Measurements from ENCODE around the gene STARD3. TPM values are rescaled to one million over a fixed set of nuclear protein-coding genes. Genes with fewer than 3 reads are reported as not detected.

STARD3 gene
- total RNA-seq, 1 experiment from 2014 or later = 55.5 TPM

DNA sequence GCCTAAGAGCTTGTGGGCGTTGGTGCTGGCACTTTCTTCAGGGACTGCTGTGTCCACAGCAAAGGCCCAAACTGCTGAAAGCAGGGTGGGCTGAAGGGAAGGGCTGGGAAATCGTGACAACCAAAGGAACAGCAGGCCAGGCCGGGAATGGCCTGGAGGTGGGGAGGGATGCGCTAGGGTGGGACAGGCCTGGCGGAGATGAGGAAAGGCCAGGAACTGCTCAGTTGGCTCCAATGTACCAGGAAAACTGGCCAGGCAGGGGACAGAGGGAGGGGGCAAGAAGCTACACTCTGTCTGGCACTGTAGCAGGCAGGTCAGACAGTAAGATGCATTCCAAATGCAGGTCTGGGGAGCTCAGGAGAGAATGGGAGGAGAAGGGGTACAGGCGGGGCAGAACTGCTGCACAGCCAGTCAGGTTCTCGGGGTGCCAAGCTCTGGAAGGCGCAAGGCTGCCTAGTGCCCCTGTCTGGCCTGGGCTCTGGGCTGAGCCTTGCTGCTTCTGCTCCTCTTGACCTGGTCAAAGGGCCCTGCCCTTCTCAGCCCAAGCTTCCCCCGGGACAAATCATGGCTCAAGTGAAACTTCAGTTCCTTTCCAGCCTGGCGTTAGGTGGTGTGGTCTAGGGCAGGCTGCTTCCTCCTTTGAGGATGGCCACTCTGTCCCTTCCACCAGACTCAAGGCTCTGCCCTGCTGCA is 38.6 kb downstream of the STARD3 start:
- peaks cover 11% of the 10 kb centered on the region for H3K36me3 Mint-ChIP-seq (ENCODE audit: insufficient read depth, unreplicated experiment)
- TF ChIP-seq, protein P1, sequence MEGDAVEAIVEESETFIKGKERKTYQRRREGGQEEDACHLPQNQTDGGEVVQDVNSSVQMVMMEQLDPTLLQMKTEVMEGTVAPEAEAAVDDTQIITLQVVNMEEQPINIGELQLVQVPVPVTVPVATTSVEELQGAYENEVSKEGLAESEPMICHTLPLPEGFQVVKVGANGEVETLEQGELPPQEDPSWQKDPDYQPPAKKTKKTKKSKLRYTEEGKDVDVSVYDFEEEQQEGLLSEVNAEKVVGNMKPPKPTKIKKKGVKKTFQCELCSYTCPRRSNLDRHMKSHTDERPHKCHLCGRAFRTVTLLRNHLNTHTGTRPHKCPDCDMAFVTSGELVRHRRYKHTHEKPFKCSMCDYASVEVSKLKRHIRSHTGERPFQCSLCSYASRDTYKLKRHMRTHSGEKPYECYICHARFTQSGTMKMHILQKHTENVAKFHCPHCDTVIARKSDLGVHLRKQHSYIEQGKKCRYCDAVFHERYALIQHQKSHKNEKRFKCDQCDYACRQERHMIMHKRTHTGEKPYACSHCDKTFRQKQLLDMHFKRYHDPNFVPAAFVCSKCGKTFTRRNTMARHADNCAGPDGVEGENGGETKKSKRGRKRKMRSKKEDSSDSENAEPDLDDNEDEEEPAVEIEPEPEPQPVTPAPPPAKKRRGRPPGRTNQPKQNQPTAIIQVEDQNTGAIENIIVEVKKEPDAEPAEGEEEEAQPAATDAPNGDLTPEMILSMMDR (IDR thresholded peaks at IDR 0.05; ENCODE audit: insufficient read depth in 1 of 2, low read depth in 1 of 2, low read length in 1 of 2, severe bottlenecking in 1 of 2, unreplicated experiment in 1 of 2) = no peak
- Histone ChIP-seq H3K4me3 (ENCODE audit: low read depth, low read length) (no peak overlapping the region), H3K36me3 (ENCODE audit: control insufficient read depth, insufficient read depth, low read length) (no peaks in the 10 kb centered on the region), H3K9me3 (no peaks in the 10 kb centered on the region), H3K4me1 (peaks cover 31% of the 10 kb centered on the region), H3K27me3 (replicated peaks; ENCODE audit: control insufficient read depth, insufficient read depth, low read length) (no peaks in the 10 kb centered on the region)
- no peak for DNase-seq
- no peaks in the 10 kb centered on the region for H3K9me3 Mint-ChIP-seq (ENCODE audit: unreplicated experiment)
- BruUV-seq (replicated peaks) = no TSS peak
- no peaks in the 10 kb centered on the region for H3K27me3 Mint-ChIP-seq (ENCODE audit: insufficient read depth, unreplicated experiment)
- H3K27ac Mint-ChIP-seq (ENCODE audit: unreplicated experiment) = peak overlapping the region; percentile 78
- CTCF ChIA-PET = interaction anchor here (0.7 to 2.2 kb wide), 11 partner anchors 9 to 128 kb away, joined by 3 to 14 read pairs (median 4); partner anchors contain the start of genes ERBB2, MIEN1 and PGAP3
- H3K4me3 Mint-ChIP-seq (ENCODE audit: unreplicated experiment) = no peak overlapping the region
- peaks cover 14% of the 10 kb centered on the region for H3K4me1 Mint-ChIP-seq (ENCODE audit: low read depth, unreplicated experiment)
- POLR2A ChIA-PET = interaction anchor here (0.6 kb wide), 1 partner anchor 43 kb away, joined by 3 read pairs; no protein-coding TSS in a partner anchor
- intact Hi-C loops (cut with micrococcal nuclease; ENCODE audit: unreplicated experiment) = loop anchor here (1.0 kb wide), 1 partner anchor 20 kb away; no protein-coding TSS in a partner anchor

DNA sequence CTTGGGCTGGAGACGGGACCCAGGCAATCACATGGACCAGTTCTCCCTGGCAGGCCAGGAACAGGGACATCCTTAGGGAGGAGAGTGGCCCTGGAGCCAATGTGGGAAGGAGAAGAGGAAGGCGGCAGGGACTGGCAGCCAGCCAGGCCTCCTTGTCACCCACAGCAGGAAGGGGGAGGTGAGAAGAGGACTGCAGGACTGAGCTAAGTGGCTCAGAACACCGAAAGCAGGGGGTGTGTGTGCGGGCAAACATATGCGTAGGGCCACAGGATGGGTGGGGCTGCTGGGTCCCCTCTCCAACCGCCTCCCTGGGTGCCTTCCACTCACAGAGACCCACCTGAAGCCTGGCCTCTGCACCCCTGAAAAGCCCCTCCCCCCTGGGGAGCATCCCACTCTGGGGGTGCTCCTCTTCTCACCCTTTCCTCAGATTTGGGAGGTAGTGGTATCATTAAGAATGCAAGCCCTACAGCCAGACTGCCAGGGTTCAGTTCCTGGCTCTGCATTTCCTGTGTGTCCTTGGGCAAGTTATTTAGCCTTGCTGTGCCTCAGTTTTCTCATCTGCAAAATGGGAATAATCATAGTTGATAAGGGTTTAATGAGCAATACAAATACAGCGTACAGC is 39.4 kb downstream of the STARD3 start:
- Histone ChIP-seq H3K4me1 (peaks cover 31% of the 10 kb centered on the region), H3K36me3 (ENCODE audit: control insufficient read depth, insufficient read depth, low read length) (no peaks in the 10 kb centered on the region)
- DNase-seq = no peak

DNA sequence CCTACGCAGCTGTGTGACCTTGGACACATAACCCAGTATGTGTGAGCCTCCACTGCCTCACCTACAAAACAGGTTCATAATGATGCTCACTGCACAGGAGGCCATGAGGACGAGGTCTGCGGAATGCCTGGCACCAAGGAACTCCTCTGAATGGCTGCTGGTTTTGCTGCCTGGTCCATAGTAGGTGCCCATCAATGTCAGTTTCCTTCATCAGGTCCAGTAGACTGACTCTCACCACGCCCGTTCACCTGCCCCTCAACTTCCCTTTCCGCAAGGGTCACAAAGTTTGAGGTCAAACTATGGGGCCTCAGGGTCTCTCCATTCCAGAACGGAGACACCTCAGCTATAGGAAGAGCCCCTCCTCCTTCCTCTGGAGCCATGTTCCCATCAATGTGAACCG is 40.1 kb downstream of the STARD3 start:
- ChIA-PET POLR2A (no interaction called here), CTCF (interaction anchor here (1.3 kb wide), 1 partner anchor 43 kb away, joined by 3 read pairs; no protein-coding TSS in a partner anchor)
- Histone ChIP-seq H3K4me3 (ENCODE audit: low read depth, low read length) (no peak overlapping the region), H3K9me3 (no peaks in the 10 kb centered on the region), H3K27me3 (replicated peaks; ENCODE audit: control insufficient read depth, insufficient read depth, low read length) (no peaks in the 10 kb centered on the region), H3K4me1 (peaks cover 31% of the 10 kb centered on the region), H3K36me3 (ENCODE audit: control insufficient read depth, insufficient read depth, low read length) (no peaks in the 10 kb centered on the region)
- no TSS peak for BruUV-seq (replicated peaks)
- H3K4me3 Mint-ChIP-seq (ENCODE audit: unreplicated experiment) = no peak overlapping the region
- DNase-seq = no peak
- no peaks in the 10 kb centered on the region for H3K27me3 Mint-ChIP-seq (ENCODE audit: insufficient read depth, unreplicated experiment)
- H3K4me1 Mint-ChIP-seq (ENCODE audit: low read depth, unreplicated experiment) = peaks cover 14% of the 10 kb centered on the region
- intact Hi-C loops (cut with micrococcal nuclease; ENCODE audit: unreplicated experiment) = no loop called here
- TF ChIP-seq, protein P1 (IDR thresholded peaks at IDR 0.05; ENCODE audit: insufficient read depth in 1 of 2, low read depth in 1 of 2, low read length in 1 of 2, severe bottlenecking in 1 of 2, unreplicated experiment in 1 of 2) = no peak
- H3K36me3 Mint-ChIP-seq (ENCODE audit: insufficient read depth, unreplicated experiment) = peaks cover 11% of the 10 kb centered on the region
- H3K27ac Mint-ChIP-seq (ENCODE audit: unreplicated experiment) = no peak overlapping the region
- no peaks in the 10 kb centered on the region for H3K9me3 Mint-ChIP-seq (ENCODE audit: unreplicated experiment)

More for the DNA sequence above, 39.4 kb downstream of the STARD3 start:
- intact Hi-C loops (cut with micrococcal nuclease; ENCODE audit: unreplicated experiment) = no loop called here
- no TSS peak for BruUV-seq (replicated peaks)
- ChIA-PET CTCF (interaction anchor here (0.9 to 2.2 kb wide), 6 partner anchors 10 to 129 kb away, joined by 3 to 14 read pairs (median 4); no protein-coding TSS in a partner anchor), POLR2A (no interaction called here)
- TF ChIP-seq, protein P1 (IDR thresholded peaks at IDR 0.05; ENCODE audit: insufficient read depth in 1 of 2, low read depth in 1 of 2, low read length in 1 of 2, severe bottlenecking in 1 of 2, unreplicated experiment in 1 of 2) = no peak
- H3K9me3 ChIP-seq = no peaks in the 10 kb centered on the region
- no peaks in the 10 kb centered on the region for H3K27me3 ChIP-seq (replicated peaks; ENCODE audit: control insufficient read depth, insufficient read depth, low read length)
- H3K4me3 Mint-ChIP-seq (ENCODE audit: unreplicated experiment) = no peak overlapping the region
- no peak overlapping the region for H3K27ac Mint-ChIP-seq (ENCODE audit: unreplicated experiment)
- H3K4me1 Mint-ChIP-seq (ENCODE audit: low read depth, unreplicated experiment) = peaks cover 14% of the 10 kb centered on the region
- H3K9me3 Mint-ChIP-seq (ENCODE audit: unreplicated experiment) = no peaks in the 10 kb centered on the region
- H3K36me3 Mint-ChIP-seq (ENCODE audit: insufficient read depth, unreplicated experiment) = peaks cover 11% of the 10 kb centered on the region
- H3K4me3 ChIP-seq (ENCODE audit: low read depth, low read length) = no peak overlapping the region
- no peaks in the 10 kb centered on the region for H3K27me3 Mint-ChIP-seq (ENCODE audit: insufficient read depth, unreplicated experiment)

All from Caco-2 (cell line).